Activated T-cell treated with anti-CD3 and anti-CD28 coated beads, Interleukin-2, amount 50 U/mL, for 4 hours (primary cell): ENCODE measurements around the gene LTBP3. TPM values are rescaled to one million over a fixed set of nuclear protein-coding genes. Genes with fewer than 3 reads are reported as not detected.
"Not testable (repeated sequence)": the region's sequence is repeated elsewhere in the genome, so short reads cannot be mapped to it uniquely, and the experiment has no call there.

Experiments used
- ATAC-seq, 2 donors: fragments of 200-7000 bp; cut with Tn5 transposase; one replicate each; pipeline ENCODE4 v1.10.0; 2021
- DNase-seq: peaks from one replicate; pipeline ENCODE4 v3.0.0-alpha.2; 2020
- H3K27me3 Mint-ChIP-seq: one replicate; pipeline ENCODE4 v1.8.0; 2021; ENCODE audit warnings: low read depth, mixed read lengths
- H3K36me3 Mint-ChIP-seq: one replicate; pipeline ENCODE4 v1.8.0; 2022; ENCODE audit warnings: mixed read lengths; ENCODE audit not compliant: insufficient read depth
- H3K4me1 Mint-ChIP-seq: one replicate; pipeline ENCODE4 v1.8.0; 2021; ENCODE audit warnings: low read depth, mixed read lengths
- H3K4me3 Mint-ChIP-seq: one replicate; pipeline ENCODE4 v1.8.0; 2021; ENCODE audit warnings: mild to moderate bottlenecking, moderate library complexity, mixed read lengths
- H3K9me3 Mint-ChIP-seq: one replicate; pipeline ENCODE4 v1.8.0; 2021; ENCODE audit warnings: mixed read lengths
- total RNA-seq, 3 donors: library from RNA; stranded (reverse); gene quantifications; one replicate each; pipeline ENCODE4 v1.2.1, GENCODE V29; 2021

LTBP3 gene
- total RNA-seq, 3 donors from 2014 or later, result 33.1 to 40.8 (median 40.1) TPM

GRCh38 chr11:65529475-65530156, 28.5 kb downstream of the LTBP3 start:
- H3K4me3 Mint-ChIP-seq, result no peak overlapping the region
- H3K4me1 Mint-ChIP-seq, result peaks cover 30% of the 10 kb centered on the region
- H3K9me3 Mint-ChIP-seq, result no peaks in the 10 kb centered on the region
- no peak for DNase-seq
- no peak for ATAC-seq
- peaks cover 19% of the 10 kb centered on the region for H3K36me3 Mint-ChIP-seq
- H3K27me3 Mint-ChIP-seq, result no peaks in the 10 kb centered on the region

GRCh38 chr11:65528819-65529350, 29.3 kb downstream of the LTBP3 start:
- Mint-ChIP-seq H3K4me1 (peaks cover 37% of the 10 kb centered on the region), H3K9me3 (no peaks in the 10 kb centered on the region), H3K4me3 (no peak overlapping the region), H3K36me3 (peaks cover 15% of the 10 kb centered on the region), H3K27me3 (no peaks in the 10 kb centered on the region)
- ATAC-seq (no peak), DNase-seq (no peak)

GRCh38 chr11:65526744-65527143, 31.4 kb downstream of the LTBP3 start:
- Mint-ChIP-seq H3K4me3 (peak overlapping the region; percentile 86), H3K9me3 (no peaks in the 10 kb centered on the region), H3K36me3 (peaks cover 14% of the 10 kb centered on the region), H3K4me1 (peaks cover 58% of the 10 kb centered on the region), H3K27me3 (no peaks in the 10 kb centered on the region)
- ATAC-seq (no peak), DNase-seq (no peak)

GRCh38 chr11:65525546-65526480, 32.3 kb downstream of the LTBP3 start:
- peak overlapping the region; percentile 86 for H3K4me3 Mint-ChIP-seq
- H3K36me3 Mint-ChIP-seq, result peaks cover 14% of the 10 kb centered on the region
- ATAC-seq (peak; percentile 13 to 23), DNase-seq (no peak)
- H3K4me1 Mint-ChIP-seq, result peaks cover 61% of the 10 kb centered on the region
- no peaks in the 10 kb centered on the region for H3K9me3 Mint-ChIP-seq
- H3K27me3 Mint-ChIP-seq, result no peaks in the 10 kb centered on the region

GRCh38 chr11:65524741-65525545, 33.2 kb downstream of the LTBP3 start, which contains the start of gene SCYL1:
SCYL1 (plus strand) TSS chr11:65525083; CDS start chr11:65525154, 71 bp downstream.
- DNase-seq, result peak; percentile 80
- ATAC-seq, result peak; percentile 88 to 91
- Mint-ChIP-seq H3K9me3 (no peaks in the 10 kb centered on the region), H3K36me3 (peaks cover 10% of the 10 kb centered on the region), H3K4me1 (peaks cover 58% of the 10 kb centered on the region), H3K4me3 (peak within 1 kb of the TSS; percentile 86), H3K27me3 (no peaks in the 10 kb centered on the region)

- no peak for DNase-seq
- peak; percentile 4 to 6 for ATAC-seq
- Mint-ChIP-seq H3K27me3 (no peaks in the 10 kb centered on the region), H3K4me3 (peak overlapping the region; percentile 75), H3K4me1 (peaks cover 54% of the 10 kb centered on the region), H3K9me3 (no peaks in the 10 kb centered on the region), H3K36me3 (peaks cover 10% of the 10 kb centered on the region)
Observed at GRCh38 chr11:65524014-65524740, 34.0 kb downstream of the LTBP3 start.

GRCh38 chr11:65523631-65523968, 34.6 kb downstream of the LTBP3 start:
- H3K4me3 Mint-ChIP-seq, result peak overlapping the region; percentile 75
- H3K9me3 Mint-ChIP-seq, ATAC-seq, H3K27me3 Mint-ChIP-seq, DNase-seq, H3K36me3 Mint-ChIP-seq: not testable (repeated sequence)
- H3K4me1 Mint-ChIP-seq, result peaks cover 51% of the 10 kb centered on the region

- Mint-ChIP-seq H3K4me1 (peaks cover 51% of the 10 kb centered on the region), H3K4me3 (peak overlapping the region; percentile 75)
- H3K9me3 Mint-ChIP-seq, H3K27me3 Mint-ChIP-seq, H3K36me3 Mint-ChIP-seq, ATAC-seq: not testable (repeated sequence)
- DNase-seq, result peak; percentile 49
Observed at GRCh38 chr11:65522718-65523630, 35.2 kb downstream of the LTBP3 start.

GRCh38 chr11:65521777-65522521, 36.2 kb downstream of the LTBP3 start:
- H3K36me3 Mint-ChIP-seq, ATAC-seq, H3K9me3 Mint-ChIP-seq, H3K27me3 Mint-ChIP-seq, DNase-seq: not testable (repeated sequence)
- Mint-ChIP-seq H3K4me3 (peak overlapping the region; percentile 75), H3K4me1 (peaks cover 47% of the 10 kb centered on the region)

GRCh38 chr11:65518941-65519549, 39.1 kb downstream of the LTBP3 start:
- not testable (repeated sequence) for ATAC-seq, H3K27me3 Mint-ChIP-seq, DNase-seq, H3K4me3 Mint-ChIP-seq, H3K9me3 Mint-ChIP-seq, H3K36me3 Mint-ChIP-seq
- H3K4me1 Mint-ChIP-seq, result peaks cover 33% of the 10 kb centered on the region

- DNase-seq (no peak), ATAC-seq (peak in 1 of 2 donors; percentile 34)
- Mint-ChIP-seq H3K4me1 (peaks cover 8% of the 10 kb centered on the region), H3K4me3 (no peak overlapping the region), H3K36me3 (no peaks in the 10 kb centered on the region), H3K27me3 (no peaks in the 10 kb centered on the region), H3K9me3 (no peaks in the 10 kb centered on the region)
Observed at GRCh38 chr11:65516135-65516968, 41.8 kb downstream of the LTBP3 start.
